Neutrophil (primary cell): ENCODE results near the gene SHKBP1.

ENCODE experiments used
- H3K27ac ChIP-seq: fragments of 200-600 bp; sonication (generic); 2 replicates; pipeline ENCODE4 v1.5.1; 2016; ENCODE audit warnings: mild to moderate bottlenecking, moderate library complexity
- H3K27me3 ChIP-seq: fragments of 200-600 bp; sonication (generic); 2 replicates; pipeline ENCODE4 v1.6.0; 2016; ENCODE audit warnings: mild to moderate bottlenecking
- H3K36me3 ChIP-seq: fragments of 200-600 bp; sonication (generic); 2 replicates; pipeline ENCODE4 v1.5.1; 2017
- H3K4me1 ChIP-seq, 2 experiments: fragments of 200-600 bp in 1 of 2; sonication (generic) in 1 of 2; 1 replicate in 1 of 2; 2 replicates in 1 of 2; pipeline versions ENCODE4 v1.5.1 to v1.6.1; 2013 to 2016; ENCODE audit warnings: low read depth in 1 of 2, low read length in 1 of 2, mild to moderate bottlenecking in 1 of 2, moderate library complexity in 1 of 2; ENCODE audit not compliant: control insufficient read depth in 1 of 2, insufficient read depth in 1 of 2
- H3K4me3 ChIP-seq, 2 experiments: fragments of 200-600 bp in 1 of 2; sonication (generic) in 1 of 2; 1 replicate in 1 of 2; 2 replicates in 1 of 2; pipeline ENCODE4 v1.5.1; 2013 to 2016; ENCODE audit warnings: low read depth in 1 of 2, low read length in 1 of 2, mild to moderate bottlenecking in 1 of 2, moderate library complexity in 1 of 2
- H3K9me3 ChIP-seq: fragments of 200-600 bp; sonication (generic); 2 replicates; pipeline ENCODE4 v1.5.1; 2016
- TF ChIP-seq, protein P1 (sequence below): fragments of 200-600 bp; sonication (generic); IDR thresholded peaks from 2 replicates; pipeline ENCODE4 v1.5.1; 2016; ENCODE audit warnings: antibody characterized with exemption

The SHKBP1 gene

DNA sequence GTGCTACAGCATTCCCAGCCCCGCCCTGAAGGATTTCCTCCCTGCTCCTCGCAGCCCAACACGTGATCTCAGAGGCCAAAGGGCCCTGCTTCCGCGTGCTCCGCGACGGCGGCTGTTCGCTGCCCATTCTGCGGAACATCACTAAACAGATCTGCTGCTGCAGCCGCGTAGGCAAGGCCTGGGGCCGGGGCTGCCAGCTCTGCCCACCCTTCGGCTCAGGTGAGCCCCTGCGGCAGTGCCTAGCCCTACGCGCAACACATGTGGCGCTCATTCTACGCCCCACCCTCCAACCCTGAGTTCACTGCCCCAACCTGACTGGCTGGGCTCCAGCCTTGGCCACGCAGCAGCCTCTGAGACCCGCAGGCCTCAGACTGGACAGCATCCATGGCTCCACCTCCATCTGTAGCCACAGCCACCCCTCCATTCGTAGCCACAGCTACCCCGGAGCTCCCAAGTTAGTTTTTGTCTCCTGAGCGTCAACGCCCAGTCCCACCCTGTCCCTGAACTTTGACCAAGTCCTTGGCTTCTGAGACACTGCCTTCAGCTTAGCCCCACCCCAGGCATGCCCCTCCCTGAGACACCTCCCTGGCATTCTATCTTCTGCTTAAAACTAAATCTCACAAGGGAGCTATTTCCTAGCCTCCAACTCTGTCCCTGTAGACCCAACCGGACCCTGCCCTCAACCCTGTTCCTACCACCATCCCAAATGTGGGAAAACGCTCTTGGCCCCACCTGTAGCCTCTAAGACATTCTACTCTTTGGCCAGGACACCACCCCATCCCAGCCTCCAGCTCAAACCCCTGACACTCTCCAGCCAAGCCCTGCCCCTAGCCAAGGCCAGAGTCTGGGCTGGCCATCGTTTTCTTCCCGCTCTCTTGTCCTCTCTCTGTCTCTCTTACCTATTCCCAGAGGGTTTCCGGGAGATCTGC is 30.9 kb downstream of the SHKBP1 start:
- Histone ChIP-seq H3K9me3 (no peaks in the 10 kb centered on the region), H3K27ac (no peak overlapping the region), H3K4me1 (peaks cover 34 to 38% of the 10 kb centered on the region in 2 experiments), H3K27me3 (peaks cover 100% of the 10 kb centered on the region), H3K36me3 (no peaks in the 10 kb centered on the region), H3K4me3 (no peak overlapping the region)
- TF ChIP-seq, protein P1, sequence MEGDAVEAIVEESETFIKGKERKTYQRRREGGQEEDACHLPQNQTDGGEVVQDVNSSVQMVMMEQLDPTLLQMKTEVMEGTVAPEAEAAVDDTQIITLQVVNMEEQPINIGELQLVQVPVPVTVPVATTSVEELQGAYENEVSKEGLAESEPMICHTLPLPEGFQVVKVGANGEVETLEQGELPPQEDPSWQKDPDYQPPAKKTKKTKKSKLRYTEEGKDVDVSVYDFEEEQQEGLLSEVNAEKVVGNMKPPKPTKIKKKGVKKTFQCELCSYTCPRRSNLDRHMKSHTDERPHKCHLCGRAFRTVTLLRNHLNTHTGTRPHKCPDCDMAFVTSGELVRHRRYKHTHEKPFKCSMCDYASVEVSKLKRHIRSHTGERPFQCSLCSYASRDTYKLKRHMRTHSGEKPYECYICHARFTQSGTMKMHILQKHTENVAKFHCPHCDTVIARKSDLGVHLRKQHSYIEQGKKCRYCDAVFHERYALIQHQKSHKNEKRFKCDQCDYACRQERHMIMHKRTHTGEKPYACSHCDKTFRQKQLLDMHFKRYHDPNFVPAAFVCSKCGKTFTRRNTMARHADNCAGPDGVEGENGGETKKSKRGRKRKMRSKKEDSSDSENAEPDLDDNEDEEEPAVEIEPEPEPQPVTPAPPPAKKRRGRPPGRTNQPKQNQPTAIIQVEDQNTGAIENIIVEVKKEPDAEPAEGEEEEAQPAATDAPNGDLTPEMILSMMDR, result no peak

DNA sequence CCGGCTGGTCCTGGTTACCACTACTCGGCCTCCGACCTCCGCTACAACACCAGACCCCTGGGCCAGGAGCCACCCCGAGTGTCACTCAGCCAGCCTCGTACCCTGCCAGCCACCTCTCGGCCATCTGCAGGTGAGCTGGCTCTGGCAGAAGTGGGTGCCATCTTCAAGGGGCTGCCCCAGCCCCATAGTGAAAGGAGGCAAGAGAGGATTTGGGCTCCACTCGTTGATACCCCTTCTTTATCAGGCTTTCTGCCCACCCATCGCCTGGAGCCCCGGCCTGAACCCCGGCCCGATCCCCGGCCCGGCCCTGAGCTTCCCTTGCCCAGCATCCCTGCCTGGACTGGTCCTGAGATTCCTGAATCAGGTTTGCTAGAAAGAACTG is 31.6 kb downstream of the SHKBP1 start:
- Histone ChIP-seq H3K4me3 (no peak overlapping the region), H3K9me3 (no peaks in the 10 kb centered on the region), H3K4me1 (peaks cover 36 to 39% of the 10 kb centered on the region in 2 experiments), H3K36me3 (no peaks in the 10 kb centered on the region), H3K27me3 (peaks cover 100% of the 10 kb centered on the region), H3K27ac (no peak overlapping the region)
- TF ChIP-seq, protein P1, result no peak

DNA sequence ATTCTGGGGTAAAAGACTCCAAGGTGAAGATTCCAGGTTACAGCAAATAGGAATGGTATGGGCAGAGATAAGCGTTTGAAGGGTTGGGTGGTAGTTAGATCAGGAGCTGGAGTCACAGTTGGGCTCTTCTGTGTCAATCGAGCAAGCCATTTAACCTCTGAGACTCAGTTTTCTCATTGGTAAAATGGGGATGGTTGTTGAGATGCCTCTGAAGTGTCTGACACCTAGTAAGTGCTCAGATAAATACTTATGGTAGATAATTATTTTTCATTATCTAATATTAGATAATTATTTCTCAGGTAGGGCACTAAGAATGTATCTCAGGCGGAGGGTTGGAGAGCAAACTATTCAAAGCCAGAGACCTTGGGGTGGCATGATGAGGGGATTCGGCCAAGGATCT is 32.3 kb downstream of the SHKBP1 start:
- H3K4me1 ChIP-seq, result peaks cover 38 to 40% of the 10 kb centered on the region in 2 experiments
- TF ChIP-seq, protein P1, result no peak
- H3K4me3 ChIP-seq, result no peak overlapping the region
- no peak overlapping the region for H3K27ac ChIP-seq
- H3K36me3 ChIP-seq, result no peaks in the 10 kb centered on the region
- peaks cover 100% of the 10 kb centered on the region for H3K27me3 ChIP-seq
- no peaks in the 10 kb centered on the region for H3K9me3 ChIP-seq

DNA sequence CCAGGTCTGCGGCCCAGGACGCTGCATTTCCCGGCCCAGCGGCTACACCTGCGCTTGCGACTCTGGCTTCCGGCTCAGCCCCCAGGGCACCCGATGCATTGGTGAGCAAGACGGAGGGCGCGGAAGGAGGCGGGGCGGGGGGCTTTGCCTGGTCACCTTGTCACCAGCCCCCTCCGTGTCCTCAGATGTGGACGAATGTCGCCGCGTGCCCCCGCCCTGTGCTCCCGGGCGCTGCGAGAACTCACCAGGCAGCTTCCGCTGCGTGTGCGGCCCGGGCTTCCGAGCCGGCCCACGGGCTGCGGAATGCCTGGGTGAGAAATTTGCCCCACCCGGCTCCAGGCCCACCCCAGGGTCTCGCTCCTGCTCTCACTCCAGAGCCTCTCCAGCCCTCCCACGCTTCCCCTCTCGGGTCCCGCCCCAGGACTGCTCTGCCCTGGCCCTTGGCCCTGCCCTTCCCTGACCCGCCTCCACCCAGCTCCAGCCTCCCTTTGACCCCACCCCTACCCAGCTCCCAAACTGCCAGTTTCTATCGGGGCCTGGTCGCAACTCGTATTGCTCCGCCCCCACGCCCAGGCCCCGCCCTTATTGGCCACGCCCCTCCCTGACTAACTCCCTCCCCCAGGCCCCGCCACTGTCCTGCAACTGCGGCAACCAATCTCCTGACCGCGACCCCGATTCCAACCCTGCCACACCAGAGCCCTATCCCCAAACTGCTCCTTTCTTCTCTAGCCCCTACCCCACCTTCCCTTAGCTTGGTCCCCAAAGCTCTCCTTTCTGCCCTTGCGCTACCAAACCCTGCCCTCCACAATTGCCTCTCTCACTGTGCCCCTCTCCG is 33.1 kb downstream of the SHKBP1 start:
- peaks cover 39 to 41% of the 10 kb centered on the region in 2 experiments for H3K4me1 ChIP-seq
- H3K36me3 ChIP-seq, result no peaks in the 10 kb centered on the region
- peak overlapping the region in 1 of 2 experiments; percentile 22 for H3K4me3 ChIP-seq
- H3K27me3 ChIP-seq, result peaks cover 100% of the 10 kb centered on the region
- H3K9me3 ChIP-seq, result no peaks in the 10 kb centered on the region
- TF ChIP-seq, protein P1, result no peak
- no peak overlapping the region for H3K27ac ChIP-seq

DNA sequence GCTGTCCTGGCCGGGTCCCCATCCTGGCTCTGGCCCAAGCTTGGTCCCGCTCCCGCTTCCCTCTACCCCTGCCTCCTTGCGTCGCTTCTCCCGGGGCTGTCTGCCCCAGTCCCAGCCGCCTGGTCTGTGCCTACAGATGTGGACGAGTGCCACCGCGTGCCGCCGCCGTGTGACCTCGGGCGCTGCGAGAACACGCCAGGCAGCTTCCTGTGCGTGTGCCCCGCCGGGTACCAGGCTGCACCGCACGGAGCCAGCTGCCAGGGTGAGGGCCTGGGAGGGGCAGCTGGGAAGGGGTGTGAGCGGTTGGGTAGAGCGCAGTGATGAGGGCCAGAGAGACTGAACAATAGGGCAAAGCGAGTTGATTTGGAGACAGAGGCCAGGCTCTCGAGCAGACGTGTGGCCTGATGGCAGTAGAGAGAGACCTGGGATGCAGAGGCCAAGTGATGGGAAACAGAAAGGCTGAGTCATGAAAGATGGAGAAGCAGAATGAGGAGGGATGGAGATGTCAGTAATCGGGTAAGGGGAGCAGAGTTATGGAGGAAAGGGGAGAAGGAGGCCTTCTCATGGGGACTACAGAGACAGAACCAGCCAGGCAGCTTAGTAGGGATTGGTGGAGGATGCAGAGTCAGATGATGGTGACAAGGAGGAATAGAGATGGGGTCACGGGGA is 33.9 kb downstream of the SHKBP1 start:
- Histone ChIP-seq H3K27me3 (peaks cover 100% of the 10 kb centered on the region), H3K36me3 (no peaks in the 10 kb centered on the region), H3K9me3 (no peaks in the 10 kb centered on the region), H3K27ac (no peak overlapping the region), H3K4me1 (peaks cover 33 to 37% of the 10 kb centered on the region in 2 experiments), H3K4me3 (no peak overlapping the region)
- TF ChIP-seq, protein P1, result no peak
